HG03064 (cell line): ENCODE measurements around the gene OSGEP.

Source experiments
- ATAC-seq: cut with Tn5 transposase; IDR thresholded peaks from one replicate; pipeline ENCODE4 v1.9.1; 2021; ENCODE audit warnings: low read depth; ENCODE audit not compliant: unreplicated experiment

OSGEP gene

GRCh38 chr14:20454516-20455354, at the start of gene OSGEP, which contains the start of gene APEX1:
OSGEP (minus strand) TSS chr14:20454812; CDS start chr14:20454683, 129 bp downstream.
APEX1 (plus strand) TSS chr14:20455226; CDS start chr14:20455646, 420 bp downstream.
- ATAC-seq = peak; percentile 77

- no peak for ATAC-seq
Measured at GRCh38 chr14:20503898-20504297, 49.3 kb upstream of the OSGEP start.

- ATAC-seq = no peak
Measured at GRCh38 chr14:20501346-20501745, 46.7 kb upstream of the OSGEP start.

- no peak for ATAC-seq
Measured at GRCh38 chr14:20499881-20500280, 45.3 kb upstream of the OSGEP start.

GRCh38 chr14:20499108-20499507, 44.5 kb upstream of the OSGEP start:
- no peak for ATAC-seq

- ATAC-seq = no peak
Measured at GRCh38 chr14:20498622-20499021, 44.0 kb upstream of the OSGEP start.

- no peak for ATAC-seq
Measured at GRCh38 chr14:20494935-20495766, 40.5 kb upstream of the OSGEP start.

GRCh38 chr14:20493634-20494033, 39.0 kb upstream of the OSGEP start:
- no peak for ATAC-seq

GRCh38 chr14:20492486-20492885, 37.9 kb upstream of the OSGEP start:
- no peak for ATAC-seq

GRCh38 chr14:20490563-20490962, 36.0 kb upstream of the OSGEP start:
- ATAC-seq = no peak

GRCh38 chr14:20489093-20489994, 34.7 kb upstream of the OSGEP start:
- no peak for ATAC-seq

- no peak for ATAC-seq
Measured at GRCh38 chr14:20487396-20487725, 32.7 kb upstream of the OSGEP start.

- no peak for ATAC-seq
Measured at GRCh38 chr14:20486684-20487395, 32.2 kb upstream of the OSGEP start.

GRCh38 chr14:20485900-20486299, 31.3 kb upstream of the OSGEP start:
- no peak for ATAC-seq

GRCh38 chr14:20482382-20482781, 27.8 kb upstream of the OSGEP start:
- no peak for ATAC-seq

- ATAC-seq = no peak
Measured at GRCh38 chr14:20478894-20479293, 24.3 kb upstream of the OSGEP start.

- ATAC-seq = no peak
Measured at GRCh38 chr14:20477211-20477876, 22.7 kb upstream of the OSGEP start.

- ATAC-seq = no peak
Measured at GRCh38 chr14:20476776-20477175, 22.2 kb upstream of the OSGEP start.

GRCh38 chr14:20472536-20473169, 18.0 kb upstream of the OSGEP start:
- no peak for ATAC-seq
